NCI-H526 (cell line): ENCODE data around the gene SCAMP5.

Experiments used
- DNase-seq, 2 experiments: peaks; one replicate each; lab custom pipeline; 2025; lab: John Stamatoyannopoulos, UW

Gene SCAMP5

DNA sequence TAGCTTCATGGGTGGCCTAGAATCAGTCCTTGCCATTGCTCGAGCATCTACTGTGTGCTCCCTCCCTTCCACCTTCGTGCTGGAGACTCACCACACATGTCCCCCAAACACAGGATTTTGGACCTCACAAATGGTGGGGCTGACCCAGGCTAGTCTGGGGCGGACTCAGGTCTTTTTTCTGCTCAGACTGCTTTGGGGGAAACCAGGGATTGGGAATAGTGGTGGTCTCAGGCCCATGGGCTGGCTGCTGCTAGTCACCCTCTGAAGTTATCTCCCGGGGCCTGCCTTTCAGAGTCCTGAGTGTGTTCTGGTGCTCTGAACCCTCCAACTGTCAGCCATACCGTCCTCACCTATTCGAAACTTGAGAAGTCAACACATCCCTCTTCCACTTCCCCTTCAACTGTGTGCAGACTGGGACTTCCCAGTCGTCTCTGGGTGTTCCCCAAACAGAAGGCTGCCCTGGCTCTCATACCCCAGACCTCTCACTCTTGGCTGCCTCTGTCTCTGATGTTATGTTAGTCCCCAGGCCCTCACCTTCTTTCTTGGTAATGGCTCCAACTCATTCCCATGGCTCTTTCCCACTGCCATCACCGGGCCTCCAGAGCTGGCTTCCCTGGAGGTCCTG is 74.0 kb downstream of the SCAMP5 start:
- DNase-seq, result no peak

DNA sequence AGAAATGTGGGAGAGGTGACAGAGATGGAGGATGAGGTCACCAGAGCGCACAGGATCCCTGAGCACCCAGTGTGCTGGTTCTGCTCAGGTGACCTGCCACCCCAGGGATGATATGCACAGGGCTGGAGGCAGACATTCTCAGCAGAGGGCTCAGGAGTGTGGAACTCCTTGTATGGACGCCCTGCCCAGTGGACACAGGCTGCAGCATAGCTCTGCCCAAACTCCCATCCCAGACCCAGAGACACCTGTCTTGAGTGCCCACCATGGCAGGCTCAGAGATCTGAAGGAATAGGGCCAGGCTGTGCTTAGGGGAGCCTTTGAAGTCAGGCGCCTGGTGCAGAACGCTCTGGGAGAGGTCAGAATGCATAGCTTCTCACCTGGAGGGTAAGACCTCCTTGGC is 75.3 kb downstream of the SCAMP5 start:
- no peak for DNase-seq
